ENCODE data around the gene THSD7A. TPM values are rescaled to one million over a fixed set of nuclear protein-coding genes. Genes with fewer than 3 reads are reported as not detected.

Gene THSD7A
- total RNA-seq, 1 donor from 2014 or later, result 0.28 TPM

DNA sequence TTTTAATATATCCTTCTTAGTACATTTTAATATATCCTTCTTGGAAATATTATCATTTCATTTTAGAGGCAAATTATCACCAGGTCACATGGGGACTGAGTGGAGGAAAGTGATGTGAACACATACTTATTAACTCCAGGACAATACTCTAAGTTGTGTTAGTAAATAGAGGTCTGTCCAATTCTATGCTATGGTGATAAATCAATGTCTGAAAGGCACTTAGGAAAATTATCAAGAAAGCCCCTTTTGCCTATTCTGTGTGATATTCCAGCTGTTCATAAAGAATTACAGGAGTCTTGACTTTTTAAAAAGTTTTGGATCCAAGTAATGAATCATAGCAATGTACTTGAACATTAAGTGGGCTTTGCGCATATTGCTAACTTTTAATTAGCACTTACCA, 88.5 kb downstream of the THSD7A start:
- no peaks in the 10 kb centered on the region for H3K27me3 ChIP-seq
- no peaks in the 10 kb centered on the region for H3K79me2 ChIP-seq (ENCODE audit: low read depth)
- H3K36me3 ChIP-seq, result no peaks in the 10 kb centered on the region
- TF ChIP-seq EZH2 (IDR thresholded peaks at IDR 0.05), result no peak
- TF ChIP-seq, protein P1, sequence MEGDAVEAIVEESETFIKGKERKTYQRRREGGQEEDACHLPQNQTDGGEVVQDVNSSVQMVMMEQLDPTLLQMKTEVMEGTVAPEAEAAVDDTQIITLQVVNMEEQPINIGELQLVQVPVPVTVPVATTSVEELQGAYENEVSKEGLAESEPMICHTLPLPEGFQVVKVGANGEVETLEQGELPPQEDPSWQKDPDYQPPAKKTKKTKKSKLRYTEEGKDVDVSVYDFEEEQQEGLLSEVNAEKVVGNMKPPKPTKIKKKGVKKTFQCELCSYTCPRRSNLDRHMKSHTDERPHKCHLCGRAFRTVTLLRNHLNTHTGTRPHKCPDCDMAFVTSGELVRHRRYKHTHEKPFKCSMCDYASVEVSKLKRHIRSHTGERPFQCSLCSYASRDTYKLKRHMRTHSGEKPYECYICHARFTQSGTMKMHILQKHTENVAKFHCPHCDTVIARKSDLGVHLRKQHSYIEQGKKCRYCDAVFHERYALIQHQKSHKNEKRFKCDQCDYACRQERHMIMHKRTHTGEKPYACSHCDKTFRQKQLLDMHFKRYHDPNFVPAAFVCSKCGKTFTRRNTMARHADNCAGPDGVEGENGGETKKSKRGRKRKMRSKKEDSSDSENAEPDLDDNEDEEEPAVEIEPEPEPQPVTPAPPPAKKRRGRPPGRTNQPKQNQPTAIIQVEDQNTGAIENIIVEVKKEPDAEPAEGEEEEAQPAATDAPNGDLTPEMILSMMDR (IDR thresholded peaks at IDR 0.05), result no peak
- no peak for TF ChIP-seq EZH2phosphoT487 (IDR thresholded peaks at IDR 0.05)
- no peak overlapping the region for H3K4me2 ChIP-seq
- no peaks in the 10 kb centered on the region for H4K20me1 ChIP-seq (ENCODE audit: low read depth)
- no peaks in the 10 kb centered on the region for H3K36me3 Mint-ChIP-seq
- H3K4me1 Mint-ChIP-seq, result peaks cover 5% of the 10 kb centered on the region
- H3K27ac ChIP-seq, result no peak overlapping the region
- no peak overlapping the region for H2AFZ ChIP-seq (replicated peaks)
- H3F3A ChIP-seq (ENCODE audit: low read depth), result no peaks in the 10 kb centered on the region
- H3K27ac Mint-ChIP-seq, result no peak overlapping the region
- no peak overlapping the region for H3K9ac ChIP-seq
- no peaks in the 10 kb centered on the region for H3K27me3 Mint-ChIP-seq (ENCODE audit: insufficient read depth, low read depth)
- no peak for DNase-seq (ENCODE audit: low spot score)
- H3K9me3 ChIP-seq (ENCODE audit: low read depth), result no peaks in the 10 kb centered on the region
- H3K4me3 ChIP-seq, result no peak overlapping the region
- no peak overlapping the region for H3K4me3 Mint-ChIP-seq
- peaks cover 5% of the 10 kb centered on the region for H3K9me3 Mint-ChIP-seq
- no peaks in the 10 kb centered on the region for H3K4me1 ChIP-seq

DNA sequence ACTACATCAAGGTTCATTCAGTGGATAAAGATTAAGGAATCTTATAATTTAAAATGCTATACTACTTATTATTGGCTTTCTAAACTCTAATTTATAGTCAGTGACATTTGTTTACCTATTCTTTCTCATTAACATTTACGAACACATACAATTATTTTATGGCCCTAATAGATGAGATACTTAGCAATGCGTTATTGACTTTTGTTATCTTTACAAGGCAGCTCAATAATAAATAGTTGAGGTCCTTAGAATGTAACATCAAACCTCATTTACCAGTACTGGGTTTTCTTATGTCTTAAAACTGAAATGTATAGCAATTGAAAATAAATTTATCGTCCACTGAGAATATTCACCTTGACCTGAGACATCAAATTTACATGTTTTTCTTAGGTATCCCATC, 89.0 kb downstream of the THSD7A start:
- Mint-ChIP-seq H3K27ac (no peak overlapping the region), H3K4me3 (no peak overlapping the region), H3K36me3 (no peaks in the 10 kb centered on the region), H3K9me3 (peaks cover 5% of the 10 kb centered on the region), H3K27me3 (ENCODE audit: insufficient read depth, low read depth) (no peaks in the 10 kb centered on the region), H3K4me1 (peaks cover 5% of the 10 kb centered on the region)
- TF ChIP-seq, protein P1 (IDR thresholded peaks at IDR 0.05), result no peak
- no peak for TF ChIP-seq EZH2 (IDR thresholded peaks at IDR 0.05)
- no peak for TF ChIP-seq EZH2phosphoT487 (IDR thresholded peaks at IDR 0.05)
- no peak overlapping the region for H3K9ac ChIP-seq
- DNase-seq (ENCODE audit: low spot score), result no peak
- H2AFZ ChIP-seq (replicated peaks), result no peak overlapping the region
- H3K27ac ChIP-seq, result no peak overlapping the region
- H4K20me1 ChIP-seq (ENCODE audit: low read depth), result no peaks in the 10 kb centered on the region
- no peak overlapping the region for H3K4me2 ChIP-seq
- no peaks in the 10 kb centered on the region for H3K27me3 ChIP-seq
- H3K9me3 ChIP-seq (ENCODE audit: low read depth), result no peaks in the 10 kb centered on the region
- H3K4me3 ChIP-seq, result no peak overlapping the region
- H3K4me1 ChIP-seq, result no peaks in the 10 kb centered on the region
- H3F3A ChIP-seq (ENCODE audit: low read depth), result no peaks in the 10 kb centered on the region
- no peaks in the 10 kb centered on the region for H3K36me3 ChIP-seq
- H3K79me2 ChIP-seq (ENCODE audit: low read depth), result no peaks in the 10 kb centered on the region

DNA sequence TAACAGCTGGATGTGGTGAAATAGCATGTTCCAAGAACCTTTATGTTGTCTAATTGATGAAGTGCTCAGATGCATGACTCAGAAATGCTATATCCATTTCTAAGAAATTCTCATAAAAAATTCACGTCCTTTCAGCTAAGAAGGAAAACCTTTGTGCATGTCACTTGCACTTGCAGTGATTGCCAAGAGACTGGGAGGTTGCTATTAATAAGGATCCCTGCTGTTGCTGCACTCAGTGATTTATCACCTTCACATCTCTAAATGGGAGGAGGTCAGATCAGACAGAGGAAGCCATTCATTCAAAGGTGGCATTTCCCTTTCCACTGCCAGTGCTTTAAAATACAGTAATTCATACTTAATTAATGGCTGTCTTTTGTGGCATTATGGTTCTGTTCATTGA, 89.5 kb downstream of the THSD7A start:
- no peaks in the 10 kb centered on the region for H3F3A ChIP-seq (ENCODE audit: low read depth)
- H3K36me3 ChIP-seq, result no peaks in the 10 kb centered on the region
- H3K4me2 ChIP-seq, result no peak overlapping the region
- H3K79me2 ChIP-seq (ENCODE audit: low read depth), result no peaks in the 10 kb centered on the region
- Mint-ChIP-seq H3K36me3 (no peaks in the 10 kb centered on the region), H3K4me3 (no peak overlapping the region), H3K4me1 (peaks cover 5% of the 10 kb centered on the region), H3K27me3 (ENCODE audit: insufficient read depth, low read depth) (no peaks in the 10 kb centered on the region), H3K9me3 (peaks cover 5% of the 10 kb centered on the region), H3K27ac (no peak overlapping the region)
- H3K4me1 ChIP-seq, result no peaks in the 10 kb centered on the region
- no peaks in the 10 kb centered on the region for H3K9me3 ChIP-seq (ENCODE audit: low read depth)
- no peaks in the 10 kb centered on the region for H3K27me3 ChIP-seq
- no peak overlapping the region for H3K27ac ChIP-seq
- no peak overlapping the region for H3K9ac ChIP-seq
- H3K4me3 ChIP-seq, result no peak overlapping the region
- TF ChIP-seq, protein P1 (IDR thresholded peaks at IDR 0.05), result no peak
- TF ChIP-seq EZH2 (IDR thresholded peaks at IDR 0.05) (no peak), EZH2phosphoT487 (IDR thresholded peaks at IDR 0.05) (no peak)
- H4K20me1 ChIP-seq (ENCODE audit: low read depth), result no peaks in the 10 kb centered on the region
- no peak for DNase-seq (ENCODE audit: low spot score)
- no peak overlapping the region for H2AFZ ChIP-seq (replicated peaks)

All from neural progenitor cell (in vitro differentiated cells).